NB4 (cell line): ENCODE results near the gene SMARCC2.

Experiments used
- CTCF ChIP-seq: IDR thresholded peaks from one replicate; pipeline ENCODE4 v1.5.1; 2012; ENCODE audit warnings: low read depth, low read length
- MAX ChIP-seq: IDR thresholded peaks from 2 replicates; pipeline ENCODE4 v1.6.1; 2011; ENCODE audit warnings: low read depth, low read length
- MYC ChIP-seq: IDR thresholded peaks from 2 replicates; pipeline ENCODE4 v1.6.1; 2011; ENCODE audit warnings: low read depth, low read length
- POLR2A ChIP-seq: IDR thresholded peaks from 2 replicates; pipeline ENCODE4 v1.6.1; 2011; ENCODE audit warnings: mild to moderate bottlenecking; ENCODE audit not compliant: insufficient read length; ENCODE audit errors: extremely low read depth

- peak; percentile 71 for TF ChIP-seq CTCF
- TF ChIP-seq POLR2A, result peak; percentile 45
- TF ChIP-seq MAX, result no peak
- TF ChIP-seq MYC, result no peak
Measured at GRCh38 chr12:56189099-56189917, at the start of gene SMARCC2.
